Adrenal gland (tissue), 12 donors: ENCODE results near the gene NR6A1. TPM values are rescaled to one million over a fixed set of nuclear protein-coding genes. Genes with fewer than 3 reads are reported as not detected.

Source experiments
- DNase-seq, 7 donors: peaks; one replicate each; pipeline ENCODE4 v3.0.0-alpha.2; 2019 to 2020
- H3K27ac ChIP-seq, 5 donors: fragments of 200-600 bp; sonication (generic) in 4 of 5; 1 replicate in 3 of 5; 2 replicates in 2 of 5; pipeline versions ENCODE4 v1.5.1 to v1.8.0; 2016 to 2020; ENCODE audit warnings: mild to moderate bottlenecking in 1 of 5
- H3K27me3 ChIP-seq: fragments of 200-600 bp; 2 replicates; pipeline ENCODE4 v1.8.0; 2021
- H3K36me3 ChIP-seq, 2 donors: fragments of 200-600 bp; replicated peaks in 1 of 2; 1 replicate in 1 of 2; 2 replicates in 1 of 2; pipeline versions ENCODE4 v1.5.1 to v1.8.0; 2018 to 2022
- H3K4me1 ChIP-seq, 2 donors: fragments of 200-600 bp; replicated peaks in 1 of 2; 1 replicate in 1 of 2; 2 replicates in 1 of 2; pipeline versions ENCODE4 v1.5.1 to v1.8.0; 2018 to 2021
- H3K4me3 ChIP-seq, 4 donors: fragments of 200-600 bp; sonication (generic) in 3 of 4; one replicate each; pipeline ENCODE4 v1.5.1; 2016 to 2018
- H3K9me3 ChIP-seq, 3 donors: fragments of 200-600 bp; sonication (generic) in 1 of 3; replicated peaks in 1 of 3; 1 replicate in 2 of 3; 2 replicates in 1 of 3; pipeline versions ENCODE4 v1.5.1 to v1.8.0; 2016 to 2021
- CTCF ChIP-seq, 6 experiments: fragments of 450-650 bp in 4 of 6; fragments of 200-600 bp in 2 of 6; sonication (generic) in 1 of 6; IDR thresholded peaks; 1 replicate in 5 of 6; 2 replicates in 1 of 6; pipeline versions ENCODE4 v1.5.1 to v1.8.0; 2016 to 2021; ENCODE audit warnings: antibody characterized with exemption in 6 of 6, mild to moderate bottlenecking in 2 of 6, moderate library complexity in 1 of 6
- POLR2A ChIP-seq, 2 donors: fragments of 450-650 bp; IDR thresholded peaks; one replicate each; pipeline ENCODE4 v1.6.1; 2017; ENCODE audit warnings: antibody characterized with exemption in 2 of 2, mild to moderate bottlenecking in 2 of 2, moderate library complexity in 1 of 2
- WGBS, 4 donors: extraction: QIAGEN DNeasy Blood & Tissue Kit in 2 of 4; methylation state at CpG; one replicate each; pipeline versions ENCODE4 v1.1.5 to v1.1.7; 2013 to 2017; 5-methylcytosine and 5-hydroxymethylcytosine counted together
- intact Hi-C, 2 donors: fragments of 100-400 bp; cut with DNase I; formaldehyde crosslinking; loops; one replicate each; pipeline versions ENCODE4 v1.14.1 to v1.15.0; 2022 to 2023
- polyA plus RNA-seq, 3 donors: library from polyadenylated mRNA; stranded (reverse); fragments of 200-250 nt in 2 of 3; fragments of 350-450 nt in 1 of 3; fragmentation: Illumina TruSeq in 1 of 3; extraction: RNeasy Lipid Tissue Mini Kit (QIAGEN cat#74804) in 1 of 3; gene quantifications; one replicate each; pipeline ENCODE4 v1.2.3, GENCODE V29; 2013 to 2014
- total RNA-seq, 9 donors: library from RNA; depleted of rRNA in 4 of 9; stranded (reverse); fragments of >200 nt in 4 of 9; fragments of 120-200 nt in 1 of 9; fragmentation: NEBNext Ultra II Directional in 1 of 9; extraction: Animal tissue kit (Norgen Biotek cat#: 25700) in 1 of 9; gene quantifications; one replicate each; pipeline versions ENCODE4 v1.1.0 to v1.2.4, GENCODE V29; 2013 to 2023
- donor health status: healthy with polysubstance abuse.
- donor health status: Bipolar disorder and iron deficiency.
- donor health status: DM: yes; HTN: yes; CAD: no.
- donor health status: DM: no; HTN: no; CAD: no.
- donor health status: DM: no; HTN: no; CAD: no.
- donor health status: DM: yes; HTN: yes; CAD: no.

Gene NR6A1
- total and polyA plus RNA-seq, 12 donors: 0.46 to 9.8 (median 1.5) TPM

GRCh38 chr9:124632077-124632621, 139.0 kb downstream of the NR6A1 start:
- Histone ChIP-seq H3K4me3 (no peak overlapping the region), H3K36me3 (no peaks in the 10 kb centered on the region), H3K4me1 (peaks cover 0 to 5% of the 10 kb centered on the region in 2 donors), H3K27me3 (no peaks in the 10 kb centered on the region), H3K27ac (no peak overlapping the region), H3K9me3 (no peaks in the 10 kb centered on the region)
- 25 to 39% (median 29%) methylated on average over 5 of the region's 5 CpGs for WGBS, 4 donors
- no peak for DNase-seq
- TF ChIP-seq POLR2A (IDR thresholded peaks at IDR 0.05) (no peak), CTCF (IDR thresholded peaks at IDR 0.05) (no peak)
- intact Hi-C loops: no loop called here

- intact Hi-C loops: no loop called here
- H3K4me3 ChIP-seq: no peak overlapping the region
- no peaks in the 10 kb centered on the region for H3K36me3 ChIP-seq
- peaks cover 0 to 5% of the 10 kb centered on the region in 2 donors for H3K4me1 ChIP-seq
- H3K27ac ChIP-seq: no peak overlapping the region
- no peaks in the 10 kb centered on the region for H3K27me3 ChIP-seq
- DNase-seq: no peak
- TF ChIP-seq CTCF (IDR thresholded peaks at IDR 0.05): no peak
- H3K9me3 ChIP-seq: no peaks in the 10 kb centered on the region
These were observed 139.8 kb downstream of the NR6A1 start for GRCh38 chr9:124631326-124631725.

GRCh38 chr9:124629600-124629999, 141.5 kb downstream of the NR6A1 start:
- no peak for DNase-seq
- H3K4me3 ChIP-seq: no peak overlapping the region
- TF ChIP-seq CTCF (IDR thresholded peaks at IDR 0.05) (no peak), POLR2A (IDR thresholded peaks at IDR 0.05) (no peak)
- no peak overlapping the region for H3K27ac ChIP-seq
- no peaks in the 10 kb centered on the region for H3K27me3 ChIP-seq
- 82 to 88% (median 84%) methylated on average over 2 of the region's 2 CpGs for WGBS, 4 donors
- peaks cover 0 to 13% of the 10 kb centered on the region in 2 donors for H3K4me1 ChIP-seq
- intact Hi-C loops: no loop called here
- no peaks in the 10 kb centered on the region for H3K9me3 ChIP-seq
- H3K36me3 ChIP-seq: no peaks in the 10 kb centered on the region

- no peak overlapping the region for H3K4me3 ChIP-seq
- no peak for TF ChIP-seq POLR2A (IDR thresholded peaks at IDR 0.05)
- no peak for TF ChIP-seq CTCF (IDR thresholded peaks at IDR 0.05)
- no peaks in the 10 kb centered on the region for H3K9me3 ChIP-seq
- H3K4me1 ChIP-seq: peaks cover 0 to 13% of the 10 kb centered on the region in 2 donors
- H3K36me3 ChIP-seq: no peaks in the 10 kb centered on the region
- no peak for DNase-seq
- 93 to 98% (median 96%) methylated on average over 11 of the region's 11 CpGs for WGBS, 4 donors
- intact Hi-C loops: no loop called here
- H3K27ac ChIP-seq: no peak overlapping the region
- H3K27me3 ChIP-seq: no peaks in the 10 kb centered on the region
These were observed 142.4 kb downstream of the NR6A1 start for GRCh38 chr9:124628741-124629140.
